SH-SY5Y (cell line): Measurements from ENCODE around the gene FGFRL1.

Source experiments
- GATA2 ChIP-seq: IDR thresholded peaks from 2 replicates; pipeline ENCODE4 v1.6.1; 2011; ENCODE audit warnings: mild to moderate bottlenecking, low read depth, low read length
- GATA3 ChIP-seq: IDR thresholded peaks from 2 replicates; pipeline ENCODE4 v1.6.1; 2011; ENCODE audit warnings: low read depth, mild to moderate bottlenecking, low read length, moderate library complexity

DNA sequence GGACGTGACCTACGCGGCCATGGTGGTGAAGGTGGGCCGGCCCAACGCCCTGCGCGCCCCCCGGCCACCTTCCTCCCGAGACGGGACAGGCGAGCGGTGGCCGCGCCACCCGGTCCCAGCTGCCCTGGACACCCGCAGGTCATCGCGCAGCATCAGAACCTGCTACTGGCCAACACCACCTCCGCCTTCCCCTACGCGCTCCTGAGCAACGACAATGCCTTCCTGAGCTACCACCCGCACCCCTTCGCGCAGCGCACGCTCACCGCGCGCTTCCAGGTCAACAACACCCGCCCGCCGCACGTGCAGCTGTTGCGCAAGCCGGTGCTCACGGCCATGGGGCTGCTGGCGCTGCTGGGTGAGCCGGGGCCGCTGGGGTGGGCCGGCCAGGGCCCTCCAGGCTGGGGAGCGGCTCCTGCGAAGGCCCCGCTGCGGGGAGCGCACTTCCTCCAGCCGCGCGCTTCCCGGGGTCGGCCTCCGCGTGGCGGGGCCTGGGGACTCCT is 9.2 kb upstream of the FGFRL1 start:
- no peak for TF ChIP-seq GATA2
- no peak for TF ChIP-seq GATA3
